SH-SY5Y (cell line): ENCODE data around the gene HDAC9.

Experiments
- GATA2 ChIP-seq: IDR thresholded peaks from 2 replicates; pipeline ENCODE4 v1.6.1; 2011; ENCODE audit warnings: mild to moderate bottlenecking, low read depth, low read length
- GATA3 ChIP-seq: IDR thresholded peaks from 2 replicates; pipeline ENCODE4 v1.6.1; 2011; ENCODE audit warnings: low read depth, mild to moderate bottlenecking, low read length, moderate library complexity

Gene HDAC9

GRCh38 chr7:18689551-18689950 lies 194.0 kb downstream of the HDAC9 start:
- no peak for TF ChIP-seq GATA2
- TF ChIP-seq GATA3 = no peak

- TF ChIP-seq GATA3 (no peak), GATA2 (no peak)
These were observed 197.9 kb downstream of the HDAC9 start for GRCh38 chr7:18693406-18693805.

- TF ChIP-seq GATA2 (no peak), GATA3 (no peak)
These were observed 198.3 kb downstream of the HDAC9 start for GRCh38 chr7:18693816-18694215.

GRCh38 chr7:18694484-18694883 lies 198.9 kb downstream of the HDAC9 start:
- no peak for TF ChIP-seq GATA2
- TF ChIP-seq GATA3 = no peak

- no peak for TF ChIP-seq GATA3
- TF ChIP-seq GATA2 = no peak
These were observed 199.4 kb downstream of the HDAC9 start for GRCh38 chr7:18694911-18695310.

GRCh38 chr7:18698258-18698734 lies 202.7 kb downstream of the HDAC9 start:
- TF ChIP-seq GATA2 = peak; percentile 93
- TF ChIP-seq GATA3 = peak; percentile 98

- no peak for TF ChIP-seq GATA3
- no peak for TF ChIP-seq GATA2
These were observed 204.6 kb downstream of the HDAC9 start for GRCh38 chr7:18700147-18700546.

GRCh38 chr7:18702071-18702829 lies 206.7 kb downstream of the HDAC9 start:
- TF ChIP-seq GATA2 (peak; percentile 86), GATA3 (peak; percentile 73)

GRCh38 chr7:18703685-18704084 lies 208.1 kb downstream of the HDAC9 start:
- TF ChIP-seq GATA2 = no peak
- no peak for TF ChIP-seq GATA3

- TF ChIP-seq GATA3 (no peak), GATA2 (no peak)
These were observed 211.1 kb downstream of the HDAC9 start for GRCh38 chr7:18706670-18707069.

GRCh38 chr7:18708204-18708603 lies 212.7 kb downstream of the HDAC9 start:
- TF ChIP-seq GATA2 (no peak), GATA3 (no peak)

- TF ChIP-seq GATA3 = no peak
- no peak for TF ChIP-seq GATA2
These were observed 220.4 kb downstream of the HDAC9 start for GRCh38 chr7:18715988-18716387.

- TF ChIP-seq GATA3 = no peak
- no peak for TF ChIP-seq GATA2
These were observed 225.9 kb downstream of the HDAC9 start for GRCh38 chr7:18721429-18721828.

GRCh38 chr7:18724318-18724717 lies 228.8 kb downstream of the HDAC9 start:
- TF ChIP-seq GATA3 (no peak), GATA2 (no peak)

- TF ChIP-seq GATA3 = no peak
- TF ChIP-seq GATA2 = no peak
These were observed 231.7 kb downstream of the HDAC9 start for GRCh38 chr7:18727115-18727870.

- TF ChIP-seq GATA3 (no peak), GATA2 (no peak)
These were observed 245.0 kb downstream of the HDAC9 start for GRCh38 chr7:18740579-18740988.
